K562 (cell line): ENCODE measurements around the gene CD9. TPM values are rescaled to one million over a fixed set of nuclear protein-coding genes. Genes with fewer than 3 reads are reported as not detected.

Source experiments
- ATAC-seq: fragments of 200-7000 bp; cut with Tn5 transposase; 3 replicates; pipeline ENCODE4 v1.9.1; 2020; ENCODE audit warnings: moderate library complexity
- BruUV-seq: library from RNA; stranded (reverse); fragments of 400-500 nt; replicated peaks from 2 replicates; lab custom pipeline; 2021; lab: Mats Ljungman, UMichigan
- CTCF ChIA-PET: fragments of 300-600 bp; formaldehyde crosslinking; extraction: SDS; loops from one replicate; lab custom pipeline; 2021; ENCODE audit warnings: low intra/inter-chr PET ratio; lab: Yijun Ruan, JAX
- POLR2A ChIA-PET: fragments of 300-600, 350-650 bp; sonication (Branson Sonifier 250); formaldehyde crosslinking; extraction: SDS; loops from one replicate; lab custom pipeline; 2021; ENCODE audit warnings: antibody characterized with exemption, inconsistent platforms; lab: Yijun Ruan, JAX
- DNase-seq, 4 experiments: peaks; one replicate each; pipeline versions ENCODE4 v3.0.0 to v3.0.0-alpha.2; 2011 to 2018; ENCODE audit warnings: low spot score in 3 of 4, mixed read lengths in 3 of 4; ENCODE audit errors: extremely low read depth in 1 of 4
- FAIRE-seq: peaks from 2 replicates; lab custom pipeline; 2011; peaks lifted over from hg19 to GRCh38; lab: Jason Lieb, UNC
- H2AFZ ChIP-seq: 2 replicates; pipeline ENCODE4 v1.6.0; 2011; ENCODE audit warnings: low read depth, low read length, control low read depth, inconsistent platforms
- H3K27ac ChIP-seq: fragments of 200-600 bp; 3 replicates; pipeline ENCODE4 v1.8.0; 2011; ENCODE audit warnings: low read depth, mild to moderate bottlenecking, control low read depth, inconsistent platforms, low read length, moderate library complexity, mixed read lengths; ENCODE audit errors: extremely low read depth
- H3K27me3 ChIP-seq, 2 experiments: fragments of 300-600 bp in 1 of 2; 2 replicates in 1 of 2; 3 replicates in 1 of 2; pipeline versions ENCODE4 v1.6.0 to v1.8.0; 2011; ENCODE audit warnings: inconsistent platforms in 2 of 2, low read length in 2 of 2, mild to moderate bottlenecking in 1 of 2, mixed read lengths in 1 of 2, moderate library complexity in 1 of 2; ENCODE audit not compliant: control insufficient read depth in 2 of 2, insufficient read depth in 2 of 2
- H3K36me3 ChIP-seq: fragments of 300-600 bp; 3 replicates; pipeline ENCODE4 v1.8.0; 2011; ENCODE audit warnings: mild to moderate bottlenecking, low read length, inconsistent platforms; ENCODE audit not compliant: control insufficient read depth, insufficient read depth
- H3K4me1 ChIP-seq, 2 experiments: fragments of 200-600 bp in 1 of 2; replicated peaks in 1 of 2; 2 replicates in 1 of 2; 3 replicates in 1 of 2; pipeline versions ENCODE4 v1.5.1 to v1.8.0; 2011; ENCODE audit warnings: inconsistent platforms in 2 of 2, low read length in 2 of 2, mild to moderate bottlenecking in 1 of 2, mixed read lengths in 1 of 2, moderate library complexity in 1 of 2; ENCODE audit not compliant: control insufficient read depth in 2 of 2, insufficient read depth in 2 of 2
- H3K4me2 ChIP-seq: 2 replicates; pipeline ENCODE4 v1.6.1; 2011; ENCODE audit warnings: low read length, control low read depth, inconsistent platforms, mixed read lengths; ENCODE audit not compliant: insufficient read depth
- H3K4me3 ChIP-seq: fragments of 200-600 bp; sonication (generic), shearing (Covaris generic); 2 replicates; pipeline ENCODE4 v1.5.1; 2016; ENCODE audit warnings: control low read depth, inconsistent platforms
- H3K79me2 ChIP-seq: fragments of 200-600 bp; 3 replicates; pipeline ENCODE4 v1.8.0; 2011; ENCODE audit warnings: low read length, inconsistent platforms; ENCODE audit not compliant: control insufficient read depth, insufficient read depth
- H3K9ac ChIP-seq, 2 experiments: 2 replicates each; pipeline versions ENCODE4 v1.6.0 to v1.6.1; 2011; ENCODE audit warnings: low read depth in 2 of 2, low read length in 2 of 2, control low read depth in 1 of 2, inconsistent platforms in 1 of 2, mild to moderate bottlenecking in 1 of 2, mixed read lengths in 1 of 2; ENCODE audit not compliant: insufficient read depth in 1 of 2
- H3K9me1 ChIP-seq: one replicate; pipeline ENCODE4 v1.6.0; 2011; ENCODE audit warnings: inconsistent platforms, mild to moderate bottlenecking, low read length, moderate library complexity; ENCODE audit not compliant: control insufficient read depth, insufficient read depth
- H3K9me3 ChIP-seq: replicated peaks from 2 replicates; pipeline ENCODE4 v1.5.1; 2011; ENCODE audit warnings: low read depth, low read length, inconsistent platforms; ENCODE audit not compliant: control insufficient read depth, insufficient read depth
- H4K20me1 ChIP-seq: replicated peaks from 2 replicates; pipeline ENCODE4 v1.6.1; 2011; ENCODE audit warnings: low read length, inconsistent platforms, mixed read lengths; ENCODE audit not compliant: control insufficient read depth, insufficient read depth
- CEBPB ChIP-seq: fragments of 450-650 bp; IDR thresholded peaks from 2 replicates; pipeline ENCODE4 v1.6.1; 2016; ENCODE audit warnings: missing genetic modification characterization, missing compliant biosample characterization
- GATA2 ChIP-seq: sonication (generic); formaldehyde crosslinking; IDR thresholded peaks from 2 replicates; pipeline ENCODE4 v1.4.0; 2020; ENCODE audit warnings: mild to moderate bottlenecking, missing genetic modification reagents
- MLX ChIP-seq, 2 experiments: fragments of 450-650 bp in 1 of 2; sonication (generic) in 1 of 2; formaldehyde crosslinking; conservative IDR thresholded peaks; 2 replicates each; pipeline versions ENCODE4 v1.4.0 to v1.8.1; 2020 to 2022; ENCODE audit warnings: mild to moderate bottlenecking in 1 of 2, missing genetic modification reagents in 1 of 2
- ZNF586 ChIP-seq: fragments of 450-650 bp; formaldehyde crosslinking; conservative IDR thresholded peaks from 2 replicates; pipeline ENCODE4 v1.4.0; 2020; ENCODE audit warnings: mild to moderate bottlenecking, moderate library complexity
- WGBS: fragments of 100-300 bp; shearing (Covaris generic); methylation state at CpG from one replicate; pipeline ENCODE4 v1.1.6; 2016; ENCODE audit warnings: low coverage, mixed read lengths; ENCODE audit not compliant: insufficient coverage; ENCODE audit errors: missing lambda C conversion rate; 5-methylcytosine and 5-hydroxymethylcytosine counted together
- in situ Hi-C: fragments of 300-500 bp; cut with MboI; formaldehyde crosslinking; loops from 4 replicates; pipeline ENCODE4 v1.15.0; 2018; ENCODE audit warnings: inconsistent platforms, mixed read lengths
- intact Hi-C: fragments of 100-400 bp; cut with micrococcal nuclease; formaldehyde crosslinking; loops from 2 replicates; pipeline ENCODE4 v1.14.2; 2022
- polyA plus RNA-seq, 8 experiments: library from polyadenylated mRNA; depleted of rRNA in 4 of 8; stranded (reverse) in 5 of 8; unstranded in 3 of 8; fragments of >200 nt; fragmentation: Nextera tagmentation in 2 of 8; fragmentation: Illumina TruSeq in 1 of 8; extraction: Ambion mirVana in 2 of 8; extraction: Trizol in 1 of 8; gene quantifications; 2 replicates each; pipeline versions ENCODE4 v1.2.1 to v1.2.3, GENCODE V29; 2011 to 2014; ENCODE audit warnings: inconsistent platforms in 1 of 8, missing spikeins in 1 of 8
- total RNA-seq, 7 experiments: library from RNA; depleted of rRNA in 6 of 7; stranded (reverse); fragments of >200 nt in 6 of 7; fragmentation: Illumina TruSeq in 2 of 7; extraction: Trizol in 2 of 7; gene quantifications; 2 replicates each; pipeline versions ENCODE4 v1.2.1 to v1.2.3, GENCODE V29; 2011 to 2021; ENCODE audit warnings: low replicate concordance in 1 of 7

Gene CD9
- total and polyA plus RNA-seq, 9 of the 15 experiments (the other 6 are each of a cell fraction or from before 2014, with no cell fraction given): 0.43 to 5.6 (median 0.62) TPM

DNA sequence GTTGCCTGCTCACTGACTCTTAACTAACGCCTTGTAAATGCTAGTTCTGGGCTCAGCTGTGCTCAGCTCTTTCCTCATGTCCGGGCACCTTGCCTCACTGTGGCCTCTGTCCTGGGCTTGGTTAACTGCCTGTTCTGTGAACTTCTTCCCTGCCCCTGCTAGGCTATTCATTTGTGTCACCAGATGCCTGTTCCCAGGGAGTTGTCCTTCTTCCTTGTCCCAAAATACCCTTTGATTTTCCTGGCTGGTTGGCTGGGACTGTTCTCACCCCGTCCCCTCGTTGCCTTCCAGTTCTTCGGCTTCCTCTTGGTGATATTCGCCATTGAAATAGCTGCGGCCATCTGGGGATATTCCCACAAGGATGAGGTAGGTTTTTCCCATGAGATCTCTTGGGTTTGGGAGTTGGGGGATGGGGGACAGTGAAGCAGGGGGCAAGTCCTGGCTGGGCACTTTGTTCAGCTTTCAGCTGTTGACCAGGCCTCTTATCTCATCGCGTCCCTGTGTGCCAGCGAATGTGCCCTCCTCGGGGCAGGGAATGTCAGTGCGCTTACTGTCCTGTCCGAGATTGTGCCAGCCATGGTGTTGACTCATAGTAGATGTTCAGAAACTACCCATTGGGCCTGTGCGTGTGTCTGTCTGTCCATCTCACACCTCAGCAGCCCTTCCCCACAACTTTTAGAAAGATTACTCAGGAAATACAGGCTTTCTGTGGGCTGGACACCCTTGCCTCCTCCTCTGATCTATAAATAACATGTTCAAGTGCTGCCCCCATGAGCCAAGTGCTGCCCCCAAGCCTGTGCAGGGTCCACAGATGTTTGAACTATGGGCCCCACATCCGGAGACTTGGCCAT is 33.1 kb downstream of the CD9 start:
- no peaks in the 10 kb centered on the region for H3K9me1 ChIP-seq
- in situ Hi-C loops: no loop called here
- H3K27ac ChIP-seq: no peak overlapping the region
- H3K4me3 ChIP-seq: no peak overlapping the region
- intact Hi-C loops: no loop called here
- CTCF ChIA-PET: no interaction called here
- BruUV-seq: no TSS peak
- no peaks in the 10 kb centered on the region for H3K79me2 ChIP-seq
- peaks cover 31 to 73% of the 10 kb centered on the region in 2 experiments for H3K27me3 ChIP-seq
- H3K9me3 ChIP-seq: no peaks in the 10 kb centered on the region
- no peak overlapping the region for H3K9ac ChIP-seq
- no peaks in the 10 kb centered on the region for H3K36me3 ChIP-seq
- no peak for TF ChIP-seq ZNF586 (CRISPR knock-in tag)
- no peak for TF ChIP-seq CEBPB (tag)
- TF ChIP-seq GATA2: no peak
- no peak for TF ChIP-seq MLX (CRISPR knock-in tag; conservative IDR thresholded peaks at IDR 0.05)
- H3K4me2 ChIP-seq: no peak overlapping the region
- ATAC-seq: no peak
- H3K4me1 ChIP-seq: peaks cover 0 to 6% of the 10 kb centered on the region in 2 experiments; a peak in 1 of 5 replicates
- H4K20me1 ChIP-seq: no peaks in the 10 kb centered on the region
- POLR2A ChIA-PET: no interaction called here
- no peak for FAIRE-seq
- H2AFZ ChIP-seq: no peak overlapping the region
- 21% methylated on average over 14 of the region's 15 CpGs for WGBS
- DNase-seq: no peak
